Astrocyte (in vitro differentiated cells and primary cell): ENCODE data around the gene DPPA2.

Experiments used
- EZH2 ChIP-seq: IDR thresholded peaks from 2 replicates; pipeline ENCODE4 v1.6.1; 2012; ENCODE audit warnings: mild to moderate bottlenecking, low read length, inconsistent platforms; ENCODE audit not compliant: insufficient read depth
- TF ChIP-seq, protein P1 (sequence below): IDR thresholded peaks from 2 replicates; pipeline ENCODE4 v1.5.1; 2011; ENCODE audit warnings: low read depth, mild to moderate bottlenecking, inconsistent platforms, low read length, moderate library complexity; ENCODE audit not compliant: insufficient read depth

DNA sequence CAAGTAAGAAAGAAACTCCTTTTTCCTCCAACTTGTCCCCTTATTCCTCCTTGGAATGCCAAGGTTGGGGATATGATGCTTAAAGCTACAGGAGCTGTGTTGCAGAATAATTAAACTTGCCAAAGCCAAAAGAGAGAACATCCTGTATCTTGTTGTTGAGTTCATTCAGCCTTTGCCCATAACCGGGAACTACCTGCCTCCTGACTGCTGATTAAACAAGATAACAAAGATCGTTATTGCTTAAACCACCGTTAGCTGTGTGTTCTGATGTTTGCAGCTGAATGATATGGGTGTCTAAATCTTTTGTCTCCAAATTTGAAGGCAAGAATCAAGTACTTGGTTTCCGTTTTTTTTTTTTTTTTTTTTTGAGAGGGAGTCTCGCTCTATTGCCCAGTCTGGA is 61.5 kb downstream of the DPPA2 start:
- TF ChIP-seq, protein P1, sequence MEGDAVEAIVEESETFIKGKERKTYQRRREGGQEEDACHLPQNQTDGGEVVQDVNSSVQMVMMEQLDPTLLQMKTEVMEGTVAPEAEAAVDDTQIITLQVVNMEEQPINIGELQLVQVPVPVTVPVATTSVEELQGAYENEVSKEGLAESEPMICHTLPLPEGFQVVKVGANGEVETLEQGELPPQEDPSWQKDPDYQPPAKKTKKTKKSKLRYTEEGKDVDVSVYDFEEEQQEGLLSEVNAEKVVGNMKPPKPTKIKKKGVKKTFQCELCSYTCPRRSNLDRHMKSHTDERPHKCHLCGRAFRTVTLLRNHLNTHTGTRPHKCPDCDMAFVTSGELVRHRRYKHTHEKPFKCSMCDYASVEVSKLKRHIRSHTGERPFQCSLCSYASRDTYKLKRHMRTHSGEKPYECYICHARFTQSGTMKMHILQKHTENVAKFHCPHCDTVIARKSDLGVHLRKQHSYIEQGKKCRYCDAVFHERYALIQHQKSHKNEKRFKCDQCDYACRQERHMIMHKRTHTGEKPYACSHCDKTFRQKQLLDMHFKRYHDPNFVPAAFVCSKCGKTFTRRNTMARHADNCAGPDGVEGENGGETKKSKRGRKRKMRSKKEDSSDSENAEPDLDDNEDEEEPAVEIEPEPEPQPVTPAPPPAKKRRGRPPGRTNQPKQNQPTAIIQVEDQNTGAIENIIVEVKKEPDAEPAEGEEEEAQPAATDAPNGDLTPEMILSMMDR: no peak
- TF ChIP-seq EZH2: no peak
